IMR-90 (cell line): Measurements from ENCODE around the gene RIPOR2. TPM values are rescaled to one million over a fixed set of nuclear protein-coding genes. Genes with fewer than 3 reads are reported as not detected.
A peak's percentile ranks its signal among the peaks of the same experiment; 100 is the strongest.

Source experiments
- ATAC-seq: fragments of 200-7000 bp; cut with Tn5 transposase; 2 replicates; pipeline ENCODE4 v1.9.1; 2020; ENCODE audit warnings: low read depth, mild to moderate bottlenecking, moderate library complexity
- BruUV-seq: library from RNA; stranded (reverse); fragments of 400-500 nt; replicated peaks from 2 replicates; lab custom pipeline; 2021; lab: Mats Ljungman, UMichigan
- CTCF ChIA-PET: fragments of 300-600 bp; formaldehyde crosslinking; extraction: SDS; loops from one replicate; lab custom pipeline; 2021; ENCODE audit warnings: antibody characterized with exemption; lab: Yijun Ruan, JAX
- POLR2A ChIA-PET: fragments of 300-600 bp; sonication (Branson Sonifier 250); formaldehyde crosslinking; loops from one replicate; lab custom pipeline; 2022; ENCODE audit warnings: antibody characterized with exemption; ENCODE audit not compliant: unreplicated experiment; lab: Charles Lee
- DNase-seq: peaks from one replicate; pipeline ENCODE4 v3.0.0; 2013
- H2AFZ ChIP-seq: replicated peaks from 2 replicates; pipeline ENCODE3; 2013; ENCODE audit warnings: low read length, mild to moderate bottlenecking; ENCODE audit not compliant: poor library complexity
- H2AK5ac ChIP-seq: 2 replicates; pipeline ENCODE4 v1.6.1; 2013; ENCODE audit warnings: low read depth, low read length, inconsistent platforms
- H2AK9ac ChIP-seq: replicated peaks from 2 replicates; pipeline ENCODE3; 2013; ENCODE audit warnings: mild to moderate bottlenecking, low read depth, low read length, moderate library complexity; ENCODE audit not compliant: poor library complexity
- H2BK120ac ChIP-seq: 2 replicates; pipeline ENCODE4 v1.6.1; 2013; ENCODE audit warnings: low read depth, low read length, inconsistent platforms
- H2BK15ac ChIP-seq: 3 replicates; pipeline ENCODE4 v1.6.1; 2013; ENCODE audit warnings: low read depth, low read length, inconsistent platforms
- H2BK20ac ChIP-seq: 2 replicates; pipeline ENCODE4 v1.6.1; 2013; ENCODE audit warnings: low read depth, mild to moderate bottlenecking, inconsistent platforms, low read length, moderate library complexity
- H2BK5ac ChIP-seq: 2 replicates; pipeline ENCODE4 v1.6.1; 2013; ENCODE audit warnings: mild to moderate bottlenecking, low read depth, low read length, inconsistent platforms; ENCODE audit not compliant: poor library complexity, severe bottlenecking
- H3K14ac ChIP-seq: replicated peaks from 2 replicates; pipeline ENCODE4 v1.6.1; 2013; ENCODE audit warnings: low read depth, low read length, inconsistent platforms
- H3K18ac ChIP-seq: 2 replicates; pipeline ENCODE4 v1.6.1; 2013; ENCODE audit warnings: low read depth, low read length, control low read depth
- H3K23ac ChIP-seq: 2 replicates; pipeline ENCODE4 v1.6.1; 2013; ENCODE audit warnings: low read depth, low read length, inconsistent platforms
- H3K27ac ChIP-seq: 2 replicates; pipeline ENCODE4 v1.5.1; 2013; ENCODE audit warnings: mild to moderate bottlenecking, control low read depth, low read length; ENCODE audit not compliant: insufficient read depth
- H3K27me3 ChIP-seq: 2 replicates; pipeline ENCODE4 v1.6.1; 2013; ENCODE audit warnings: low read length; ENCODE audit not compliant: control insufficient read depth, insufficient read depth
- H3K36me3 ChIP-seq: 2 replicates; pipeline ENCODE4 v1.6.1; 2013; ENCODE audit warnings: low read length, mixed read lengths; ENCODE audit not compliant: control insufficient read depth, insufficient read depth
- H3K4ac ChIP-seq: 2 replicates; pipeline ENCODE4 v1.6.1; 2013; ENCODE audit warnings: low read depth, low read length, inconsistent platforms
- H3K4me1 ChIP-seq: 2 replicates; pipeline ENCODE4 v1.6.1; 2013; ENCODE audit warnings: low read length, mixed read lengths; ENCODE audit not compliant: control insufficient read depth, insufficient read depth
- H3K4me2 ChIP-seq: 2 replicates; pipeline ENCODE4 v1.6.1; 2013; ENCODE audit warnings: low read depth, mild to moderate bottlenecking, control low read depth, low read length, moderate library complexity
- H3K4me3 ChIP-seq: 2 replicates; pipeline ENCODE4 v1.5.1; 2013; ENCODE audit warnings: low read depth, mild to moderate bottlenecking, control low read depth, low read length, moderate library complexity; ENCODE audit not compliant: insufficient read depth
- H3K56ac ChIP-seq: 2 replicates; pipeline ENCODE4 v1.6.1; 2013; ENCODE audit warnings: low read length, inconsistent platforms; ENCODE audit not compliant: insufficient read depth; ENCODE audit errors: extremely low read depth
- H3K79me1 ChIP-seq, 2 experiments: 2 replicates each; pipeline ENCODE4 v1.6.1; 2013; ENCODE audit warnings: low read length in 2 of 2, inconsistent platforms in 1 of 2, low read depth in 1 of 2
- H3K9ac ChIP-seq: 2 replicates; pipeline ENCODE4 v1.6.1; 2013; ENCODE audit warnings: low read depth, low read length, control low read depth
- H3K9me1 ChIP-seq: 2 replicates; pipeline ENCODE4 v1.6.1; 2013; ENCODE audit warnings: low read length, inconsistent platforms; ENCODE audit not compliant: insufficient read depth
- H3K9me3 ChIP-seq: 2 replicates; pipeline ENCODE4 v1.6.1; 2013; ENCODE audit warnings: low read length; ENCODE audit not compliant: control insufficient read depth, insufficient read depth
- H4K20me1 ChIP-seq: 2 replicates; pipeline ENCODE4 v1.6.1; 2013; ENCODE audit warnings: low read length, inconsistent platforms; ENCODE audit not compliant: insufficient read depth
- H4K5ac ChIP-seq: 2 replicates; pipeline ENCODE4 v1.6.1; 2013; ENCODE audit warnings: mild to moderate bottlenecking, low read depth, low read length, control low read depth
- H4K8ac ChIP-seq, 2 experiments: 2 replicates each; pipeline ENCODE4 v1.6.1; 2013; ENCODE audit warnings: low read depth in 2 of 2, low read length in 2 of 2, control low read depth in 1 of 2, inconsistent platforms in 1 of 2
- H4K91ac ChIP-seq: 2 replicates; pipeline ENCODE4 v1.6.1; 2013; ENCODE audit warnings: low read depth, low read length, inconsistent platforms; ENCODE audit not compliant: insufficient read depth
- MAFK ChIP-seq: IDR thresholded peaks from 2 replicates; pipeline ENCODE4 v1.6.1; 2012; ENCODE audit warnings: low read depth, low read length, improper control_type of control experiment
- RAD21 ChIP-seq: IDR thresholded peaks from 2 replicates; pipeline ENCODE4 v1.6.1; 2012; ENCODE audit warnings: low read length, improper control_type of control experiment
- WGBS, 2 experiments: methylation state at CpG; one replicate each; pipeline versions ENCODE4 v1.1.5 to v1.1.7; 2013; ENCODE audit warnings: missing lambda C conversion rate in 2 of 2; ENCODE audit not compliant: insufficient read length in 1 of 2; ENCODE audit errors: extremely low coverage in 2 of 2; 5-methylcytosine and 5-hydroxymethylcytosine counted together
- dilution Hi-C: fragments of 300-500 bp; cut with HindIII; formaldehyde crosslinking; loops from one replicate; pipeline ENCODE4 v1.14.3; 2018; ENCODE audit warnings: low sequenced_read_pairs; ENCODE audit not compliant: unreplicated experiment
- in situ Hi-C: fragments of 300-500 bp; cut with MboI; formaldehyde crosslinking; loops from 3 replicates; pipeline ENCODE4 v1.14.3; 2019; ENCODE audit warnings: low sequenced_read_pairs, inconsistent platforms, mixed read lengths
- intact Hi-C: fragments of 100-400 bp; cut with micrococcal nuclease; formaldehyde crosslinking; loops from 2 replicates; pipeline ENCODE4 v1.10.0; 2022
- polyA plus RNA-seq, 3 experiments: library from polyadenylated mRNA; depleted of rRNA; stranded (reverse); fragments of >200 nt; gene quantifications; 2 replicates each; pipeline ENCODE4 v1.2.3, GENCODE V29; 2012; ENCODE audit warnings: low replicate concordance in 1 of 3
- total RNA-seq: library from RNA; depleted of rRNA; stranded (reverse); fragments of >200 nt; gene quantifications from 2 replicates; pipeline ENCODE4 v1.2.3, GENCODE V29; 2012

RIPOR2 gene
- total and polyA plus RNA-seq, 2 of the 4 experiments (the other 2 are of a cell fraction): 1.1 to 1.2 TPM

- H2AK5ac ChIP-seq: no peak overlapping the region
- H3K9ac ChIP-seq: no peak overlapping the region
- H3K14ac ChIP-seq: peak overlapping the region; percentile 72; the same call in 1 of the 2 replicates
- no peaks in the 10 kb centered on the region for H4K20me1 ChIP-seq
- H3K9me1 ChIP-seq: peaks cover 10% of the 10 kb centered on the region; the same call in 1 of the 2 replicates
- H3K4me3 ChIP-seq: no peak overlapping the region
- intact Hi-C loops: loop anchor here (5.0 kb wide), 1 partner anchor 68 kb away; no protein-coding TSS in a partner anchor
- peak overlapping the region; percentile 84 for H2BK5ac ChIP-seq
- ATAC-seq: 0 out of 2 replicates have a peak, but pooled peaks have one; percentile 12
- peaks cover 15% of the 10 kb centered on the region for H3K4me1 ChIP-seq
- peak overlapping the region; percentile 74; the same call in 1 of the 2 replicates for H3K23ac ChIP-seq
- H3K18ac ChIP-seq: peak overlapping the region; percentile 60
- peak overlapping the region; percentile 79 for H4K91ac ChIP-seq
- H2BK120ac ChIP-seq: peak overlapping the region; percentile 78
- H3K27ac ChIP-seq: no peak overlapping the region; the same call in 1 of the 2 replicates
- BruUV-seq: no TSS peak
- TF ChIP-seq MAFK (peak; percentile 53), RAD21 (no peak)
- CTCF ChIA-PET: no interaction called here
- no peaks in the 10 kb centered on the region for H3K79me1 ChIP-seq
- no peaks in the 10 kb centered on the region for H3K27me3 ChIP-seq
- H3K9me3 ChIP-seq: no peaks in the 10 kb centered on the region
- peak overlapping the region; percentile 87; the same call in 2 of the 3 replicates for H2BK15ac ChIP-seq
- no CpG with 5 or more reads among the region's 4 CpGs for WGBS, 2 experiments
- H3K36me3 ChIP-seq: no peaks in the 10 kb centered on the region
- DNase-seq: no peak
- dilution Hi-C loops: no loop called here
- peak overlapping the region; percentile 33 for H2AFZ ChIP-seq
- H3K56ac ChIP-seq: no peak overlapping the region
- peak overlapping the region; percentile 69 for H2BK20ac ChIP-seq
- H3K4ac ChIP-seq: peak overlapping the region; percentile 92
- in situ Hi-C loops: no loop called here
- no peak overlapping the region for H2AK9ac ChIP-seq
- H4K8ac ChIP-seq: peak overlapping the region in 1 of 2 experiments; percentile 73; a peak in 3 of 4 replicates
- no peak overlapping the region for H3K4me2 ChIP-seq
- peak overlapping the region; percentile 62 for H4K5ac ChIP-seq
- POLR2A ChIA-PET: no interaction called here
Observed at GRCh38 chr6:24980507-24981385, 45.0 kb upstream of the RIPOR2 start.
